ENCODE measurements around the gene SYVN1.

The SYVN1 gene

GRCh38 chr11:65096926-65097325, 37.4 kb downstream of the SYVN1 start:
- Histone ChIP-seq H3F3A (ENCODE audit: low read depth) (no peaks in the 10 kb centered on the region), H3K4me3 (ENCODE audit: low read length, poor library complexity, severe bottlenecking) (peak overlapping the region; percentile 96), H3K9me2 (replicated peaks; ENCODE audit: low read depth, low read length) (no peaks in the 10 kb centered on the region), H3K27me3 (ENCODE audit: insufficient read depth, low read length, poor library complexity, severe bottlenecking) (no peaks in the 10 kb centered on the region), H3K9ac (ENCODE audit: low read depth, low read length, poor library complexity, severe bottlenecking) (peak overlapping the region; percentile 87), H2AFZ (ENCODE audit: low read length) (no peak overlapping the region), H3K79me2 (ENCODE audit: insufficient read depth, low read length) (peaks cover 39% of the 10 kb centered on the region), H3K36me3 (ENCODE audit: insufficient read depth, low read length) (no peaks in the 10 kb centered on the region), H4K20me1 (ENCODE audit: insufficient read depth, low read length, poor library complexity, severe bottlenecking) (peaks cover 14% of the 10 kb centered on the region), H3K4me2 (ENCODE audit: low read depth, low read length, poor library complexity, severe bottlenecking) (peak overlapping the region; percentile 97), H3K9me3 (ENCODE audit: insufficient read depth, low read depth, low read length) (no peaks in the 10 kb centered on the region), H3K4me1 (ENCODE audit: insufficient read depth, low read length, poor library complexity, severe bottlenecking) (peaks cover 20% of the 10 kb centered on the region)
- TF ChIP-seq, protein P1, sequence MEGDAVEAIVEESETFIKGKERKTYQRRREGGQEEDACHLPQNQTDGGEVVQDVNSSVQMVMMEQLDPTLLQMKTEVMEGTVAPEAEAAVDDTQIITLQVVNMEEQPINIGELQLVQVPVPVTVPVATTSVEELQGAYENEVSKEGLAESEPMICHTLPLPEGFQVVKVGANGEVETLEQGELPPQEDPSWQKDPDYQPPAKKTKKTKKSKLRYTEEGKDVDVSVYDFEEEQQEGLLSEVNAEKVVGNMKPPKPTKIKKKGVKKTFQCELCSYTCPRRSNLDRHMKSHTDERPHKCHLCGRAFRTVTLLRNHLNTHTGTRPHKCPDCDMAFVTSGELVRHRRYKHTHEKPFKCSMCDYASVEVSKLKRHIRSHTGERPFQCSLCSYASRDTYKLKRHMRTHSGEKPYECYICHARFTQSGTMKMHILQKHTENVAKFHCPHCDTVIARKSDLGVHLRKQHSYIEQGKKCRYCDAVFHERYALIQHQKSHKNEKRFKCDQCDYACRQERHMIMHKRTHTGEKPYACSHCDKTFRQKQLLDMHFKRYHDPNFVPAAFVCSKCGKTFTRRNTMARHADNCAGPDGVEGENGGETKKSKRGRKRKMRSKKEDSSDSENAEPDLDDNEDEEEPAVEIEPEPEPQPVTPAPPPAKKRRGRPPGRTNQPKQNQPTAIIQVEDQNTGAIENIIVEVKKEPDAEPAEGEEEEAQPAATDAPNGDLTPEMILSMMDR (conservative IDR thresholded peaks at IDR 0.05; ENCODE audit: low read length), result no peak
- TF ChIP-seq EZH2phosphoT487 (IDR thresholded peaks at IDR 0.05; ENCODE audit: borderline replicate concordance), result no peak

DNA sequence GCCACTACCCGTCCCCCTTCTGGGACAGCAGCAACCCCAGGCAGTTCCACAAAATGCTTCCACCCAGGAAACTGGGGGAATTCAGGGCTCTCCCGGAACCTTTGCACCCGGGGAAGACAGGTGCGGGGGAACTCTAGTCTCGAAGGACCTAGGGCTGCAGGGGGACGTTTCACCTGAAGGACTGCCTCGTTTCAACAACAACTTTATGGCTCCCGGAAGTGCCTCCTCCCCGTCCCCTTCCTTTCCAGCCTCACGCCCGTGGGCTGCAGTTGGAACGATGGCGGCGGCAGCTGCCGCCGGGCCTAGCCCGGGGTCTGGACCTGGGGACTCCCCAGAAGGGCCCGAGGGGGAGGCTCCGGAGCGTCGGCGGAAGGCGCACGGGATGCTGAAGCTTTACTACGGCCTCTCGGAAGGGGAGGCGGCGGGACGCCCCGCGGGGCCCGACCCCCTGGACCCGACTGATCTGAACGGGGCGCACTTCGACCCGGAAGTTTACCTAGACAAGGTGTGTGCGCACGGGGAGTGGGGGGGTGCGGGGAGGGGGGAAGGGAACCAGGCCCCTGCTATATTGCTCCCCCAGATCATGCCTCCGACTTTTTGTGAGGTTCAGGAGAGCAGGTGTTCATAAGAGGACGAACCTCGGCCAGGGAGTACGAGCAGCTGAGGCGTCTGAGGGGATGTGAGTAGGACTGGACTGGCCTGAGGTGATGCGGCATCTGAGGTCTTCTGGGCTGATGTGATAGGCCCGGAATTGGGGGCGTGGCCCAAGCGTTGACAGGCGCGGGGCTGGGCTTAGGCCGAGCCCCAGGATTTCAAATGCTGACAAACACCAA, 38.1 kb downstream of the SYVN1 start, which contains the start of gene VPS51:
VPS51 (plus strand) TSS at position 241 of the 833 bp plus-strand sequence; CDS start at position 278, 37 bp downstream.
- Histone ChIP-seq H3K79me2 (ENCODE audit: insufficient read depth, low read length) (peaks cover 38% of the 10 kb centered on the region), H3F3A (ENCODE audit: low read depth) (no peaks in the 10 kb centered on the region), H3K36me3 (ENCODE audit: insufficient read depth, low read length) (no peaks in the 10 kb centered on the region), H3K27me3 (ENCODE audit: insufficient read depth, low read length, poor library complexity, severe bottlenecking) (no peaks in the 10 kb centered on the region), H2AFZ (ENCODE audit: low read length) (peak within 1 kb of the TSS; percentile 92), H4K20me1 (ENCODE audit: insufficient read depth, low read length, poor library complexity, severe bottlenecking) (peaks cover 14% of the 10 kb centered on the region), H3K4me3 (ENCODE audit: low read length, poor library complexity, severe bottlenecking) (peak within 1 kb of the TSS; percentile 96), H3K9ac (ENCODE audit: low read depth, low read length, poor library complexity, severe bottlenecking) (peak within 1 kb of the TSS; percentile 87), H3K4me1 (ENCODE audit: insufficient read depth, low read length, poor library complexity, severe bottlenecking) (peaks cover 20% of the 10 kb centered on the region), H3K9me2 (replicated peaks; ENCODE audit: low read depth, low read length) (no peaks in the 10 kb centered on the region), H3K4me2 (ENCODE audit: low read depth, low read length, poor library complexity, severe bottlenecking) (peak within 1 kb of the TSS; percentile 97), H3K9me3 (ENCODE audit: insufficient read depth, low read depth, low read length) (no peaks in the 10 kb centered on the region)
- no peak for TF ChIP-seq EZH2phosphoT487 (IDR thresholded peaks at IDR 0.05; ENCODE audit: borderline replicate concordance)
- TF ChIP-seq, protein P1 (conservative IDR thresholded peaks at IDR 0.05; ENCODE audit: low read length), result no peak

DNA sequence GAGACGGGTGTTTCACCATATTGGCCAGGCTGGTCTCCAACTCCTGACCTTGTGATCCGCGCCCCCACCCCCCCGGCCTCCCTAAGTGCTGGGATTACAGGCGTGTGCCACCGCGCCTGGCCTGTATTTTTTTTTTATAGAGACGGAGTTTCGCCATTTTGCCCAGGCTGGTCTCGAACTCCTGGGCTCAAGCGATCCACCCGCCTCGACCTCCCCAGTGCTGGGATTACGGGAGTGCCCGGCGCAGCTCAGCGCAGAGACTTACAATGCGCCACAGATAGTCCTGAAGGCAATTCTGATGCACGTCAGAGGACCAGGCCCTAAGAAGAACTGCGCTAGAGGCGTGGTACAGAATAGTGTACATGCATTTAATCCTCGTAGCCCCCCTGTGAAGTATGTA, 38.9 kb downstream of the SYVN1 start:
- Histone ChIP-seq H3K9ac (ENCODE audit: low read depth, low read length, poor library complexity, severe bottlenecking) (no peak overlapping the region), H3K36me3 (ENCODE audit: insufficient read depth, low read length) (no peaks in the 10 kb centered on the region), H3F3A (ENCODE audit: low read depth) (no peaks in the 10 kb centered on the region), H3K9me2 (replicated peaks; ENCODE audit: low read depth, low read length) (no peaks in the 10 kb centered on the region), H3K9me3 (ENCODE audit: insufficient read depth, low read depth, low read length) (no peaks in the 10 kb centered on the region), H3K79me2 (ENCODE audit: insufficient read depth, low read length) (peaks cover 32% of the 10 kb centered on the region), H2AFZ (ENCODE audit: low read length) (peak overlapping the region; percentile 92), H3K27me3 (ENCODE audit: insufficient read depth, low read length, poor library complexity, severe bottlenecking) (no peaks in the 10 kb centered on the region), H3K4me2 (ENCODE audit: low read depth, low read length, poor library complexity, severe bottlenecking) (peak overlapping the region; percentile 25), H4K20me1 (ENCODE audit: insufficient read depth, low read length, poor library complexity, severe bottlenecking) (peaks cover 14% of the 10 kb centered on the region), H3K4me1 (ENCODE audit: insufficient read depth, low read length, poor library complexity, severe bottlenecking) (peaks cover 20% of the 10 kb centered on the region), H3K4me3 (ENCODE audit: low read length, poor library complexity, severe bottlenecking) (peak overlapping the region; percentile 96)
- TF ChIP-seq, protein P1 (conservative IDR thresholded peaks at IDR 0.05; ENCODE audit: low read length), result no peak
- TF ChIP-seq EZH2phosphoT487 (IDR thresholded peaks at IDR 0.05; ENCODE audit: borderline replicate concordance), result no peak

Data from Loucy (cell line).